HG02884 (cell line): ENCODE data around the gene PLEKHS1.
A peak's percentile ranks its signal among the peaks of the same experiment; 100 is the strongest.

Experiments
- ATAC-seq: cut with Tn5 transposase; IDR thresholded peaks from one replicate; pipeline ENCODE4 v1.9.1; 2021; ENCODE audit warnings: mild to moderate bottlenecking, moderate library complexity; ENCODE audit not compliant: unreplicated experiment

Gene PLEKHS1

DNA sequence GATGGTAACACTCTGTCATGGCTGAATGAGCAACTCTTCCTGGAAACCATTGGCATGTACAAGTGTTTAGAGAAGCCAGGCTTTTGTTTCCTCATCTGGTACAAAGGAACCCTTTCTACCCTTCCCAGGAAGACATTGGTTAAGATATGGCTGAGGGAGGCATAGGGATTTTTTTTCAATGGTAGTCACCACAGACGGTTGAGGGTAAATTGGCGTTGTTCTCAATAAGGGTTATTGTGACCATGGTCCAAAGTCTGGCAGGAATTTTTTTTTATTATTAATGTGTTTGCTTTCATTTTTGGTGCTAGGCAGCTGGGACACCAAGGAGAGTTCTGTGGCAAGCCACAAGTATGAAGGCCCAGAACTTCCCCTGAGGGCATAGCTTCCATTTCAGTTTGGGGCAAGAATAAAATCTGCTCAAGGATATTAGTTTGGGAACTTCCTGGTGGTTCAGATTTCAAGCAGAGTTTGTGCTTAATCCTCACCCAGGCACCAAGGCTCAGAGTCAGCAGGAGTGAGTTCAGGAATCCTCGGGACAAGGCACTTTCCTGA lies at the start of gene PLEKHS1:
TSS of gene PLEKHS1 (plus strand) at position 502 of the 552 bp plus-strand sequence. CDS start 3,596 bp downstream, outside the sequence.
- no peak for ATAC-seq

GRCh38 chr10:113704637-113705343 lies 46.7 kb upstream of the PLEKHS1 start:
- no peak for ATAC-seq

DNA sequence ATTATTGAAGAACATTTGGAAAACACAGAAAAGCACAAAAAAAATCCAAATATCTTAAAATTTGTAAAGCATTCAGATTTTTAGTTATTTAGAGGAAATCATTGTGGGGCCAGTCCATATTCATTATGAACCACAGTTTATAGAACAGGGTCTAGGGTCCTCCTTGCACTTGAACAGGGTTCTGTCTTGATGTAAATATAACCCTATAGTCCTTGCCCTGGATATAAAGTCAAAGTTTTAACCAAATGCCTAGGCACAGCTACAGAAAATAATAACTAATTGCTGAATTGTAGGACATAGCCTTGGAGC lies 46.2 kb upstream of the PLEKHS1 start:
- no peak for ATAC-seq

DNA sequence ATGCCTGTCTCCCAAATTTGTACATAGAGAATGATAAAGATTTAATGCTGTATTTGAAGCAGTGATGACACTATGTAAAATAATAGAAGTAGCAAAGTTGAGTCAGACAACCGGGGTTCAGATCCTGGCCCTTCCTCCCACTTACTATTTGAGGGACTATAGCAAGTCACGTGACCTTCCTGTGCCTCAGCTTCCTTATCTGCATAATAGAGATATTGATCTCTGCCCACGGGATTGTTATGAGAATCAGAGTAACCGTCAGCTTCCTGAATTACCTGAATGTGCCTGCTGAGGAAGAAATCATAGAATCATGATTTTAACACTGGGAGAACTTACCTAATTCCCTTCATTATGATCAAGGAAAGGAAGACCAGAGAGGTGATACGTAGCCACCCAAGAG lies 44.9 kb upstream of the PLEKHS1 start:
- ATAC-seq = no peak

- ATAC-seq = no peak
These were observed 42.8 kb upstream of the PLEKHS1 start for GRCh38 chr10:113708640-113709039.

GRCh38 chr10:113709221-113709838 lies 42.2 kb upstream of the PLEKHS1 start:
- no peak for ATAC-seq

- ATAC-seq = no peak
These were observed 40.3 kb upstream of the PLEKHS1 start for GRCh38 chr10:113711142-113711541.

DNA sequence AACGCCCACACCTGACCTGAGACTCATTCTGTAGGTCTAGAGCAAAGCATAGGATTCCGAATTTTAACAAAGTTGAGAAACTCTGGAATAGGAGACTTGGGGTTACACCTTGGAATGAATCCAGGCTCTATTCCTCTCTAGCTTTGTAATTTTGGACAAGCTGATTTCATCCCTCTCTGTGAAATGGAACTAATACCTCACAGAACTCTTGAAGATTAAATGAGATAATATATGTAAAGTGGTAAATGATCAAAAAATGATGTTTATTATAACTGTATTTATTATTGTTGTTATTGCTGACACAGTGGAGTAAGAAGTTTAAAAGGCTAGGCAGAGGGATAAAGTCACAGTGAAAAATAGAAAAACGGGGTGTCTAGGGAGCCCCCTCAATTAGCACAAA lies 39.5 kb upstream of the PLEKHS1 start:
- no peak for ATAC-seq

GRCh38 chr10:113712755-113713639 lies 38.5 kb upstream of the PLEKHS1 start:
- ATAC-seq = no peak

GRCh38 chr10:113713640-113713982 lies 37.9 kb upstream of the PLEKHS1 start:
- ATAC-seq = no peak

DNA sequence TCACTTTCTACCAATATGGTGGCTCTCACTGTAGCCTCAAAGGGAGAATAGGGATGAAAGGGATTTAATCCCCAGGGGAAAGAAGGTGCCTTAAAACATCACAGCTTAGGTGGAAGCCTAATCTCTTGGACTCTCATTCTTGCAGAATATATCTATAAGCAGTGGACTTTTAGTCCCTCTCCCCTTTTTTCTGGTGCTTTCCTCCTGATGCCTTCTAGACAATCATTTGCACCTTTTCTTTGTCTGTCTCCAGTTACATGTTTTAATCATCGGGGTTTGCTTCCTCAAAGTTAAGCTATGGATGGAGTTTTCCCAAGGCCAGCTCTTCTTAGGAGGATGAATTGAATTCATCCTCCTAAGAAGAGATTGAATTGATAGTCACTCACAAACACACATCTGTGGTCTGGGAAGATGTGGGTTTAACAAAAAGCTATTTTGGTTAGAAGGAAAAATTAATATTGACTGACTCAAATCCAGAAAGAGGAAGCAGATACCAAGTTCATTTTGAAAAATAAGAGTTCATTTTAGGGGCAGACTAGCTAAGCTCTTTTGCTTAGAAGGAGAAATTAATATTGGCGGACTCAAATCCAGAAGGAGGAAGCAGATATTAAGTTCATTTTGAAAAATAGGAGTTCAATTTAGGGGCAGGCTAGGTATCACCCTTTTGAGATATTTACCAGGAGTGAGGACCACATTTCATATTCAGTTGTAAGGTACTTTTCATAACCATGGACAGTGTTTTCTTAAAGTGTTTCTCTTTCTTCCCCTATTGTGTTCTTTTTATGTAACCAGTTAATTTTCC lies 35.2 kb upstream of the PLEKHS1 start:
- ATAC-seq = peak; percentile 72

GRCh38 chr10:113718969-113719822 lies 32.3 kb upstream of the PLEKHS1 start:
- ATAC-seq = no peak

- no peak for ATAC-seq
These were observed 31.1 kb upstream of the PLEKHS1 start for GRCh38 chr10:113720386-113720785.

DNA sequence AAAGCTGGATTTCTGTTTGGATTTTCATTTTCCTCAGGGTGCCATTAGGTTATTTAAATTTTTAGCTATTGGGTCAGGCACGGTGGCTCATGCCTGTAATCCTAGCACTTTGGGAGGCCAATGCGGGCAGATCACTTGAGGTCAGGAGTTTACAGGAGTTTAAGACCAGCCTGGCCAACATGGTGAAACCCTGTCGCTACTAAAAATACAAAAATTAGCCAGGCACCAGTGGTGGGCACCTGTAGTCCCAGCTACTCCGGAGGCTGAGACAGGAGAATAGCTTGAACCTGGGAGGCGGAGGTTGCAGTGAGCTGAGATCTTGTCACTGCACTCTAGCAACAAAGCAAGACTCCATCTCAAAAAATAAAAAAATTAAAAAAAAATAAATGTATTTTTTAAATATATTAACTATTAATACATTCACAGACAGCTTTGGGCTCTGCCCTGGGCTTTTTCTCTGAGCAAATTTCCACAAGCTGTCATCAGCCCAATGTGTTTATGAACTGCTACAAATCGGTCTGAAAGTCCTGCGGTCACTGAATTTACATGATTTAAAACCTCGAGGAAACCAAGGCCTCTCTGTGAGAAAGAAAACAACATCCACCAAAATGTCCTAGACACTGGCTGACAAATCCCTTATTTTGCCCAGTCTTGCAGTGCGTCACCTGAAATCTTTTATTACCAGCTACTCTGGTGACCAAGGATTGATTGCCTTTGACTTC lies 19.2 kb upstream of the PLEKHS1 start:
- no peak for ATAC-seq

DNA sequence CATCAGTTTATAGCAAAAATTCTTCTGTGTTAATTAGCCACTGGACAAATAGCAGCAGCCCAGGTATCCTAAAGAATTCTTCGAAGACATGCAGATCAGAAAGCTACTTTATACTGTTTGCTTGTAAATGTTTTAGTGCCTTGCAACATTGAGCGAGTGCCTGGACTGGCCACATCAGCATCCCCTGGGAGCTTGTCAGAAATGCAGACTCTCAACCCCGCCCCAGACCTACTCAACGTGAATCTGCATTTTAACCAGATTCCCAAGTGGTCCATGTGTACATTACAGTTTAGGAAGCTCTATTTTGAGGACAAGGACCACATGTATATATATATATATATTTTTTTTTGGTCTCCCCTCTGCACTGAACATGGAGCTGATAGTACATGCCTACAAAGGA lies 18.5 kb upstream of the PLEKHS1 start:
- ATAC-seq = no peak

- ATAC-seq = no peak
These were observed 17.8 kb upstream of the PLEKHS1 start for GRCh38 chr10:113733635-113734034.

- no peak for ATAC-seq
These were observed 15.6 kb upstream of the PLEKHS1 start for GRCh38 chr10:113735913-113736312.

GRCh38 chr10:113736576-113736975 lies 14.9 kb upstream of the PLEKHS1 start:
- ATAC-seq = no peak

- ATAC-seq = no peak
These were observed 12.5 kb upstream of the PLEKHS1 start for GRCh38 chr10:113739031-113739430.
